Suprapubic skin (tissue), 4 donors: ENCODE results near the gene ADAP1. TPM values are rescaled to one million over a fixed set of nuclear protein-coding genes. Genes with fewer than 3 reads are reported as not detected.

ENCODE experiments used
- DNase-seq, 2 donors: peaks; one replicate each; pipeline ENCODE4 v3.0.0-alpha.2; 2019; ENCODE audit warnings: low spot score in 2 of 2
- H3K27ac ChIP-seq: fragments of 200-600 bp; sonication (generic); one replicate; pipeline ENCODE4 v1.5.1; 2019
- H3K27me3 ChIP-seq: fragments of 200-600 bp; sonication (generic); one replicate; pipeline ENCODE4 v1.5.1; 2019
- H3K36me3 ChIP-seq: fragments of 200-600 bp; sonication (generic); one replicate; pipeline ENCODE4 v1.5.1; 2019
- H3K4me1 ChIP-seq: fragments of 200-600 bp; sonication (generic); one replicate; pipeline ENCODE4 v1.5.1; 2019
- H3K4me3 ChIP-seq: fragments of 200-600 bp; sonication (generic); one replicate; pipeline ENCODE4 v1.5.1; 2019; ENCODE audit warnings: mild to moderate bottlenecking
- H3K9me3 ChIP-seq: fragments of 200-600 bp; sonication (generic); one replicate; pipeline ENCODE4 v1.5.1; 2019
- CTCF ChIP-seq, 2 donors: fragments of 200-600 bp in 1 of 2; fragments of 450-650 bp in 1 of 2; sonication (generic) in 1 of 2; IDR thresholded peaks; one replicate each; pipeline ENCODE4 v1.5.1; 2016 to 2019; ENCODE audit warnings: antibody characterized with exemption in 2 of 2, mild to moderate bottlenecking in 1 of 2, moderate library complexity in 1 of 2
- EP300 ChIP-seq: sonication (generic); formaldehyde crosslinking; IDR thresholded peaks from one replicate; pipeline ENCODE4 v1.6.1; 2017; ENCODE audit warnings: antibody characterized with exemption
- POLR2A ChIP-seq, 2 donors: fragments of 450-650 bp; IDR thresholded peaks; one replicate each; pipeline ENCODE4 v1.6.1; 2017; ENCODE audit warnings: antibody characterized with exemption in 2 of 2, mild to moderate bottlenecking in 2 of 2, moderate library complexity in 2 of 2
- POLR2AphosphoS5 ChIP-seq, 3 donors: sonication (generic); formaldehyde crosslinking; IDR thresholded peaks; one replicate each; pipeline ENCODE4 v1.6.1; 2017; ENCODE audit warnings: antibody characterized with exemption in 3 of 3
- WGBS: methylation state at CpG from one replicate; pipeline ENCODE4 v1.1.5; 2018; 5-methylcytosine and 5-hydroxymethylcytosine counted together
- total RNA-seq, 4 donors: library from RNA; depleted of rRNA; stranded (reverse); fragments of >200 nt; gene quantifications; one replicate each; pipeline ENCODE4 v1.1.0, GENCODE V29; 2016

Gene ADAP1
- total RNA-seq, 4 donors from 2014 or later = 4.1 to 9.1 (median 6.3) TPM

GRCh38 chr7:901388-902154, 52.9 kb downstream of the ADAP1 start:
- H3K27me3 ChIP-seq = peaks cover 8% of the 10 kb centered on the region
- peaks cover 16% of the 10 kb centered on the region for H3K4me1 ChIP-seq
- WGBS = 35% methylated on average over 14 of the region's 24 CpGs
- TF ChIP-seq POLR2AphosphoS5 (IDR thresholded peaks at IDR 0.05) = no peak
- no peak for DNase-seq
- no peaks in the 10 kb centered on the region for H3K9me3 ChIP-seq
- peaks cover 19% of the 10 kb centered on the region for H3K36me3 ChIP-seq
- H3K4me3 ChIP-seq = no peak overlapping the region
- H3K27ac ChIP-seq = no peak overlapping the region

GRCh38 chr7:901041-901387, 53.5 kb downstream of the ADAP1 start:
- peaks cover 16% of the 10 kb centered on the region for H3K4me1 ChIP-seq
- TF ChIP-seq EP300 (no peak), POLR2AphosphoS5 (IDR thresholded peaks at IDR 0.05) (no peak), POLR2A (IDR thresholded peaks at IDR 0.05) (no peak), CTCF (IDR thresholded peaks at IDR 0.05) (no peak)
- H3K4me3 ChIP-seq = no peak overlapping the region
- H3K9me3 ChIP-seq = no peaks in the 10 kb centered on the region
- peaks cover 8% of the 10 kb centered on the region for H3K27me3 ChIP-seq
- WGBS = 77% methylated on average over 4 of the region's 8 CpGs
- H3K36me3 ChIP-seq = peaks cover 24% of the 10 kb centered on the region
- no peak overlapping the region for H3K27ac ChIP-seq
- DNase-seq = no peak

- Histone ChIP-seq H3K36me3 (peaks cover 30% of the 10 kb centered on the region), H3K9me3 (no peaks in the 10 kb centered on the region), H3K27me3 (peaks cover 8% of the 10 kb centered on the region), H3K4me3 (no peak overlapping the region), H3K27ac (no peak overlapping the region), H3K4me1 (peaks cover 16% of the 10 kb centered on the region)
- TF ChIP-seq POLR2A (IDR thresholded peaks at IDR 0.05) = no peak
- TF ChIP-seq POLR2AphosphoS5 (IDR thresholded peaks at IDR 0.05) = no peak
- no peak for TF ChIP-seq EP300
- TF ChIP-seq CTCF (IDR thresholded peaks at IDR 0.05) = no peak
- DNase-seq = no peak
- WGBS = no CpG with 5 or more reads among the region's 26 CpGs
Measured at GRCh38 chr7:900331-901040, 54.0 kb downstream of the ADAP1 start.

- peaks cover 36% of the 10 kb centered on the region for H3K36me3 ChIP-seq
- TF ChIP-seq POLR2AphosphoS5 (IDR thresholded peaks at IDR 0.05) = no peak
- TF ChIP-seq POLR2A (IDR thresholded peaks at IDR 0.05) = no peak
- no peak for TF ChIP-seq EP300
- TF ChIP-seq CTCF (IDR thresholded peaks at IDR 0.05) = no peak
- 97% methylated on average over 16 of the region's 16 CpGs for WGBS
- H3K27ac ChIP-seq = no peak overlapping the region
- H3K27me3 ChIP-seq = peaks cover 7% of the 10 kb centered on the region
- DNase-seq = no peak
- H3K9me3 ChIP-seq = no peaks in the 10 kb centered on the region
- no peak overlapping the region for H3K4me3 ChIP-seq
- H3K4me1 ChIP-seq = peaks cover 16% of the 10 kb centered on the region
Measured at GRCh38 chr7:899806-900205, 54.7 kb downstream of the ADAP1 start.

GRCh38 chr7:898855-899681, 55.4 kb downstream of the ADAP1 start:
- DNase-seq = no peak
- WGBS = 84% methylated on average over 27 of the region's 54 CpGs
- Histone ChIP-seq H3K9me3 (no peaks in the 10 kb centered on the region), H3K36me3 (peaks cover 44% of the 10 kb centered on the region), H3K27ac (no peak overlapping the region), H3K4me1 (peaks cover 11% of the 10 kb centered on the region), H3K27me3 (no peaks in the 10 kb centered on the region), H3K4me3 (no peak overlapping the region)
- TF ChIP-seq CTCF (IDR thresholded peaks at IDR 0.05) (no peak), EP300 (no peak), POLR2A (IDR thresholded peaks at IDR 0.05) (no peak), POLR2AphosphoS5 (IDR thresholded peaks at IDR 0.05) (no peak)
